Thyroid gland (tissue), 4 donors: ENCODE results near the gene RFLNA. TPM values are rescaled to one million over a fixed set of nuclear protein-coding genes. Genes with fewer than 3 reads are reported as not detected.

Source experiments
- DNase-seq, 2 donors: peaks; one replicate each; pipeline ENCODE4 v3.0.0-alpha.2; 2019
- H3K27ac ChIP-seq, 3 donors: fragments of 200-600 bp; sonication (generic); 1 replicate in 2 of 3; 2 replicates in 1 of 3; pipeline ENCODE4 v1.5.1; 2016 to 2019; ENCODE audit warnings: mild to moderate bottlenecking in 1 of 3, moderate library complexity in 1 of 3
- H3K27me3 ChIP-seq: fragments of 200-600 bp; sonication (generic); one replicate; pipeline ENCODE4 v1.5.1; 2019
- H3K36me3 ChIP-seq, 2 donors: fragments of 200-600 bp; sonication (generic); one replicate each; pipeline ENCODE4 v1.5.1; 2016 to 2019
- H3K4me1 ChIP-seq, 2 donors: fragments of 200-600 bp; sonication (generic); one replicate each; pipeline ENCODE4 v1.5.1; 2017 to 2019
- H3K4me3 ChIP-seq, 3 donors: fragments of 200-600 bp; sonication (generic); replicated peaks in 1 of 3; 1 replicate in 2 of 3; 2 replicates in 1 of 3; pipeline ENCODE4 v1.5.1; 2016; ENCODE audit warnings: mild to moderate bottlenecking in 1 of 3
- H3K9me3 ChIP-seq: fragments of 200-600 bp; sonication (generic); one replicate; pipeline ENCODE4 v1.5.1; 2017
- POLR2A ChIP-seq, 2 donors: fragments of 450-650 bp; IDR thresholded peaks; one replicate each; pipeline ENCODE4 v1.6.1; 2017; ENCODE audit warnings: antibody characterized with exemption in 2 of 2, mild to moderate bottlenecking in 2 of 2, moderate library complexity in 1 of 2
- WGBS, 2 donors: methylation state at CpG; one replicate each; pipeline ENCODE4 v1.1.5; 2017; 5-methylcytosine and 5-hydroxymethylcytosine counted together
- intact Hi-C: fragments of 100-400 bp; cut with DNase I; formaldehyde crosslinking; loops from one replicate; pipeline ENCODE4 v1.15.1; 2023
- total RNA-seq, 4 donors: library from RNA; depleted of rRNA; stranded (reverse); fragments of >200 nt; gene quantifications; one replicate each; pipeline ENCODE4 v1.2.3, GENCODE V29; 2016
- TF ChIP-seq, protein P1 (sequence below), 6 experiments: fragments of 200-600 bp in 3 of 6; fragments of 450-650 bp in 3 of 6; sonication (generic) in 3 of 6; IDR thresholded peaks; one replicate each; pipeline ENCODE4 v1.5.1; 2016 to 2019; ENCODE audit warnings: antibody characterized with exemption in 6 of 6, mild to moderate bottlenecking in 2 of 6, inconsistent platforms in 1 of 6, moderate library complexity in 1 of 6

RFLNA gene
- total RNA-seq, 4 donors from 2014 or later = 0.40 to 4.5 TPM; not detected in 2

- no peak for TF ChIP-seq POLR2A (IDR thresholded peaks at IDR 0.05)
- TF ChIP-seq, protein P1, sequence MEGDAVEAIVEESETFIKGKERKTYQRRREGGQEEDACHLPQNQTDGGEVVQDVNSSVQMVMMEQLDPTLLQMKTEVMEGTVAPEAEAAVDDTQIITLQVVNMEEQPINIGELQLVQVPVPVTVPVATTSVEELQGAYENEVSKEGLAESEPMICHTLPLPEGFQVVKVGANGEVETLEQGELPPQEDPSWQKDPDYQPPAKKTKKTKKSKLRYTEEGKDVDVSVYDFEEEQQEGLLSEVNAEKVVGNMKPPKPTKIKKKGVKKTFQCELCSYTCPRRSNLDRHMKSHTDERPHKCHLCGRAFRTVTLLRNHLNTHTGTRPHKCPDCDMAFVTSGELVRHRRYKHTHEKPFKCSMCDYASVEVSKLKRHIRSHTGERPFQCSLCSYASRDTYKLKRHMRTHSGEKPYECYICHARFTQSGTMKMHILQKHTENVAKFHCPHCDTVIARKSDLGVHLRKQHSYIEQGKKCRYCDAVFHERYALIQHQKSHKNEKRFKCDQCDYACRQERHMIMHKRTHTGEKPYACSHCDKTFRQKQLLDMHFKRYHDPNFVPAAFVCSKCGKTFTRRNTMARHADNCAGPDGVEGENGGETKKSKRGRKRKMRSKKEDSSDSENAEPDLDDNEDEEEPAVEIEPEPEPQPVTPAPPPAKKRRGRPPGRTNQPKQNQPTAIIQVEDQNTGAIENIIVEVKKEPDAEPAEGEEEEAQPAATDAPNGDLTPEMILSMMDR (IDR thresholded peaks at IDR 0.05) = no peak
- Histone ChIP-seq H3K4me1 (no peaks in the 10 kb centered on the region), H3K4me3 (no peak overlapping the region), H3K27me3 (no peaks in the 10 kb centered on the region), H3K36me3 (no peaks in the 10 kb centered on the region), H3K27ac (no peak overlapping the region), H3K9me3 (no peaks in the 10 kb centered on the region)
- 91 to 92% methylated on average over 12 to 18 of the region's 20 CpGs for WGBS, 2 donors
- no peak for DNase-seq
- intact Hi-C loops = no loop called here
Observed at GRCh38 chr12:124304314-124304790, 9.5 kb downstream of the RFLNA start.

GRCh38 chr12:124305136-124305535 lies 10.2 kb downstream of the RFLNA start:
- WGBS, 2 donors = 79 to 81% methylated on average over 10 of the region's 10 CpGs

DNA sequence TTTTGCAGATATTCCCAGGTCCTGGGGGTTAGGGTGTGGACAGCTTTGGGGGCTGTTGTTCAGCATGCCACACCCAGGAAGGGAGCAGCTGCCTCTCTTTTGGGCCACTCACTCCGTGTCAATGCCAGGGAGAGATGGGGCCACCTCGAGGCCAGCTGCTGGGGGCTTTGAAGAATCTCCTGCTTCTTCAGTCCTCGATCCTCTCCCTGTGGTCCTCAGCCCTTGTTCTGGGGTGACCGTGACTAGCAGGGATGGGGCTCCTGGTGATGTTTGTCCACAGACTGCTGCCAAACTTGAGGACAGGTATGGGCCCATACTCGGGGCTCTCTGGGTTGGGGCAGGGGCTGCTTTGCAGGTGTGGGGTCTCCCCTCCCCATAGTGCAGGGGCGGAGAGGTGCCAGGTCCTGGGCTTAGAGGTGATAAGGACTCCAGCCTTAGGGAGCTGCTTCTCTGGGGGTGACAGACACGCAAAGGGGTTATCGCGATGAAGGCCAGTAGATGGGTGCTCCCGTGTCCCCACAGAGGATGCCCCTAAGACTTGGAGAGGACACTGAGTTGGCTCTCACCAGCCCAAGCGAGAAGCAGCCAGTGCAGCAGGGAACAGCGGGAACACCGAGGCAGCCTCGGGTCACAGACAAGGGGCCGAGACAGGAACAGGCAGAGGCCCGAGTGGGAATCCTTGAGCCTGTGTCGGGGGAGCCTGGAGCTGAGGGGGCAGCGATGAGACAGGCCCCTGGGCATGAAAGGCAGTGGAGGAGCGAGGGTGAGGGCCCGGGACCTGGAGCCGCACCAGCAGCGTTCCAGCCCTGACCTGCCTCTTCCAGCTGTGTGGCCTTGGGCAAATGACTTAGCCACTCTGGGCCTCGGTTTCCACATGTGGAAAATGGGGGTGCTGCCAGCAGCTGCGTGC lies 11.1 kb downstream of the RFLNA start:
- TF ChIP-seq, protein P1 (IDR thresholded peaks at IDR 0.05) = no peak
- no peak for TF ChIP-seq POLR2A (IDR thresholded peaks at IDR 0.05)
- WGBS, 2 donors = 86 to 91% methylated on average over 23 to 24 of the region's 24 CpGs
- DNase-seq = no peak
- no peak overlapping the region for H3K27ac ChIP-seq
- H3K9me3 ChIP-seq = no peaks in the 10 kb centered on the region
- no peaks in the 10 kb centered on the region for H3K27me3 ChIP-seq
- H3K4me1 ChIP-seq = no peaks in the 10 kb centered on the region
- intact Hi-C loops = no loop called here
- H3K4me3 ChIP-seq = no peak overlapping the region
- no peaks in the 10 kb centered on the region for H3K36me3 ChIP-seq

More at GRCh38 chr12:124305136-124305535, 10.2 kb downstream of the RFLNA start:
- Histone ChIP-seq H3K27me3 (no peaks in the 10 kb centered on the region), H3K4me3 (no peak overlapping the region), H3K27ac (no peak overlapping the region), H3K4me1 (no peaks in the 10 kb centered on the region), H3K36me3 (no peaks in the 10 kb centered on the region), H3K9me3 (no peaks in the 10 kb centered on the region)
- intact Hi-C loops = no loop called here
- TF ChIP-seq, protein P1 (IDR thresholded peaks at IDR 0.05) = no peak
- no peak for TF ChIP-seq POLR2A (IDR thresholded peaks at IDR 0.05)
- DNase-seq = no peak

DNA sequence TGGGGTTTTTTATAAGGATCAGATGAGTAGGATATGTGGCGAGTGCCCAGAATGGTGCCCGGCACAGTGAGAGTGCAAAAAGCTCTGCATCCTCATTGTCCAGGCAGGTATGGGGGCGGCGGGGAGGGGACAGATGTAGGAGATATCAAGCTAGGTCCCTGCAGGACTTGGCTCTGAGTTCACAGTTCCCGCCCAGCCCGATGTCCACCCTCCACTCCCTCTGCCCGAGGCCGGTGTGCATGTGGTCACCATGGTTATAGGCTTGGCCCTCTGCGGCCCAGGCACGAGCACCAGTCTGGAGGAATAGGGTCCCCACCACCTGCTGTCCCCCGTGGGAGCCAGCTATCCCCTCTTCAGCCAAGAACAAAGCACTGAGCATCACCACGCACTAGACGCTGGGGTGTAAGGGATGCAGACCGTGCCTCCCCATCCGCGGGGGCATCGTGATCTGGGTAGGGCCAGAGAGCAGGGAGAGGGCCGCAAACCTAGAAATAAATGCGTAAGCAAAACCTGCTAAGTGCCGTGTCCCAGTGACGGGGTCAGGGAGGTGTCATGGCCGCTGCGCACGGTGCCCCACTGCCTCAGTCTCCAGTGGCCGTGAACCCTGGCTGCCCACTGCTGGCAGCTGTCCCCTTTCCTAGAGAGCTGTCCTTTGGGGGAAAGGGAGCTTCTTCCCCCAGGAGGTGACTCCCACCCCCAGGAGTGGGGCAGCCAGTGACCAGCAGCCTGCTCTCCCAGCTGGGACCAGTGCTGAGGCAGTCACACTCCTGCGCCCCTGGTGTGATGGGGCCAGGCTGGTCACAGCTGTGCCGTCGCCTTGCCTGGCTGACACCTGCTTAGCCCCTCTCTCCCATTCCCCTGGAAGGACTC lies 12.0 kb downstream of the RFLNA start:
- no peak overlapping the region for H3K4me3 ChIP-seq
- no peaks in the 10 kb centered on the region for H3K4me1 ChIP-seq
- H3K9me3 ChIP-seq = no peaks in the 10 kb centered on the region
- H3K27me3 ChIP-seq = no peaks in the 10 kb centered on the region
- no peak overlapping the region for H3K27ac ChIP-seq
- intact Hi-C loops = no loop called here
- no peak for TF ChIP-seq POLR2A (IDR thresholded peaks at IDR 0.05)
- TF ChIP-seq, protein P1 (IDR thresholded peaks at IDR 0.05) = no peak
- no peaks in the 10 kb centered on the region for H3K36me3 ChIP-seq
- DNase-seq = no peak
- WGBS, 2 donors = 88 to 92% methylated on average over 23 to 26 of the region's 28 CpGs
